D721Med (cell line): Measurements from ENCODE around the gene HDAC4.

Experiments
- DNase-seq: peaks from one replicate; pipeline ENCODE4 v3.0.0; 2011; ENCODE audit warnings: low spot score; ENCODE audit not compliant: insufficient read length
- FAIRE-seq: peaks from 2 replicates; lab custom pipeline; 2011; peaks lifted over from hg19 to GRCh38; lab: Jason Lieb, UNC
- CTCF ChIP-seq: IDR thresholded peaks from 2 replicates; pipeline ENCODE4 v1.5.1; 2012; ENCODE audit warnings: mild to moderate bottlenecking, control low read depth; ENCODE audit not compliant: insufficient read depth; ENCODE audit errors: missing control alignments

HDAC4 gene

DNA sequence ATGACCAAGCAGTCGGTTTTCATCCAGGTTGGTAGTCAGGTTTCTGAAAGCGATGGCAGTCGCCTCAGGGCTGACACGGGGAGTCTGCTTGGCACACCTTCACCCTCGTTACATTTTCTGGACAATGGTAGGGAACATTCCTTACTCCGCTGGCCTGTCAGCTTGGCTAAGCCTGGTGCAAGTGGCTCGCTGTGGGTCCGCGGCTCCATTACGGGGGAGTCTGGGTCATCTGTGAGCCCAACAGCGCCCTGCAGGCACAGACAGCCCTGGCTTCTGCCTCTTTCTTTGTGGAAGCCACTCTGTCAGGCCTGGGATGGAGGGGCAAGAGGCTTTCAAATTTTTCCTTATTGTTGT lies 95.6 kb downstream of the HDAC4 start:
- FAIRE-seq = no peak
- no peak for TF ChIP-seq CTCF
- DNase-seq = no peak

DNA sequence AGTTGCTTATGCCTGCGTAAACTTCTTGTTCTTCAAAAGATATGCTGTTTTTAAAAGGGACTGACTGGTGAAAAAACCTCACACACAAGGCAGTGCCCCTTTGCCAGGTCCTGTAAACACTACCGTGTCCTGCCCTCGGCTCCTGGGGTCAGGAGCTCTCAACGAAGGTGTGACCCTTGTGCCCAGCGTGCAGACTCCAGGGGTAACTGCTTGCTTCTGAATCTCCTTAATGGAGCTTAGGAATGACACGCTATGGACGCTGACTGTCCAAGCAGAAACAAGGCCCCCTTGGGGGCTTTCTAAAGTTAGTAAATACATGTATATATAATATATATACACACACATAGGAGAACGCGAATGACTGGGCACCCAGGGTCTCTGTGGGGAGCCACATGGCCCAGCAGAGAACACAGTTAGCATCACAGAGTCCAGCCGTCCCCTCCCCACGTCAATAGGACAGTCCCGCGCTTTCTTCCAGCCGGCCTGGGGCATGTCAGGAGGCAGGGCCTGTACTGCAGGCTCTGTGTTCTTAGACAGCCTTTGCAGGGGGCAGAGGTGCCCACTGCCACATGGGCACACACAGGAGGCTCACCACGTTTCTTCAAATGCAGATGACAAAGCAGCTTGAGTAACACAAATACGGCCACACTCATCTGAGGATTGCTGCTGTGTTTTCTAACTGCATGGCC lies 96.1 kb downstream of the HDAC4 start:
- FAIRE-seq (no peak), DNase-seq (no peak)
- no peak for TF ChIP-seq CTCF

GRCh38 chr2:239303711-239304532 lies 96.9 kb downstream of the HDAC4 start:
- TF ChIP-seq CTCF = no peak
- FAIRE-seq (peak; percentile 11), DNase-seq (peak; percentile 50)

DNA sequence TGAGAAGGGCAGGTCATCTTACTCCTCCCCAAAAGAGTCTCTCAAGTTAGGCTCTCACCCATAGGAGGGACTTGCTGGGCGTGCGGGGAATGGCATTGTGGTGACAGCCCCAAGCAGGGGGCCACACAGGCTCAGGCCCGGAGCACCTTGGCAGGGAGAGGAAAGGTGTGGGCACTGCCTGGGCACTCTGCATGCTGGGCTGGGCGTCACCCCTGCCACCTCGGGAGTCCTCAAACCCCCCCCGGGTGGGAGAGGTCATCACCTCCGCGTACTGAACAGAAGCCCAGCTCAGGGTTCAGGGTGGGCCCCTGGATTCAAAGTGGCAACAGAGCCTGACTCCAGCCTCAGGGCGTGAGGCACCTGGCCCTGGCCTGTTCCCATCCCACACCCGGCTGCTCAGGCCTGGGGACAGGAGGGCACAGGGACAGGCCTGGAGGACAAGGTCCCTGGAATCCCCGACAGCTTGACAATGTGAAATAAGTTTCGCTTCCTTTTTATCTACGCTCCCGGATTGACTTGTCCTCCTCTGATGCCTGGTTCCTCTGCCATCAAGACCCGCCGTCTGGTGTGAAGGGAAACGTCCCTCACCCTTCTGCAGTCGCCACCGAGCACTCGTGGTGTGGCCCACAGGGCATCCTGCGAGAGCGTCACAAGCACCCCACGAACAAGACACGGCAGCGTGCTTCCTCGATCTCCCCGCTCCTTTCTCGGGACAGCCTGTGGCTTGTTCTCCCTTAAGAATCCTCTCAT lies 97.8 kb downstream of the HDAC4 start:
- no peak for DNase-seq
- no peak for TF ChIP-seq CTCF
- FAIRE-seq = no peak

- no peak for DNase-seq
- FAIRE-seq = no peak
- no peak for TF ChIP-seq CTCF
Observed at GRCh38 chr2:239302083-239302807, 98.6 kb downstream of the HDAC4 start.

- TF ChIP-seq CTCF = no peak
- no peak for FAIRE-seq
- DNase-seq = no peak
Observed at GRCh38 chr2:239300871-239301735, 99.7 kb downstream of the HDAC4 start.
